HepG2 (cell line): Measurements from ENCODE around the gene DHX8. TPM values are rescaled to one million over a fixed set of nuclear protein-coding genes. Genes with fewer than 3 reads are reported as not detected.

ENCODE experiments used
- CEBPB ChIP-seq: IDR thresholded peaks from 2 replicates; pipeline ENCODE4 v1.6.1; 2011; ENCODE audit warnings: low read depth, low read length, improper control_type of control experiment, borderline replicate concordance
- FOXK2 ChIP-seq: fragments of 450-650 bp; IDR thresholded peaks from 2 replicates; pipeline ENCODE4 v1.6.1; 2016
- GATAD2A ChIP-seq: IDR thresholded peaks from 2 replicates; pipeline ENCODE4 v1.6.1; 2016
- GLI4 ChIP-seq: sonication (generic); formaldehyde crosslinking; IDR thresholded peaks from 2 replicates; pipeline ENCODE4 v1.5.1; 2020; ENCODE audit warnings: missing genetic modification reagents, mild to moderate bottlenecking, moderate library complexity, borderline replicate concordance
- HNRNPL ChIP-seq: fragments of 200-400 bp; formaldehyde crosslinking; IDR thresholded peaks from 2 replicates; pipeline ENCODE4 v1.6.1; 2017; ENCODE audit warnings: mild to moderate bottlenecking, low read depth, low read length
- HOXA3 ChIP-seq: sonication (generic); formaldehyde crosslinking; IDR thresholded peaks from 2 replicates; pipeline ENCODE4 v1.5.0; 2020; ENCODE audit warnings: missing genetic modification reagents
- KDM6A ChIP-seq: IDR thresholded peaks from 2 replicates; pipeline ENCODE4 v1.6.1; 2016; ENCODE audit warnings: low read depth
- NR1H2 ChIP-seq: sonication (generic); formaldehyde crosslinking; IDR thresholded peaks from 2 replicates; pipeline ENCODE4 v1.8.1; 2022; ENCODE audit warnings: low read depth, missing genetic modification reagents, borderline replicate concordance
- PHF21A ChIP-seq: sonication (generic); formaldehyde crosslinking; IDR thresholded peaks from 2 replicates; pipeline ENCODE4 v1.5.0; 2020; ENCODE audit warnings: mild to moderate bottlenecking, missing genetic modification reagents
- RELA ChIP-seq: sonication (generic); formaldehyde crosslinking; IDR thresholded peaks from 2 replicates; pipeline ENCODE4 v1.4.0; 2020; ENCODE audit warnings: missing genetic modification reagents
- RORA ChIP-seq: sonication (generic); formaldehyde crosslinking; IDR thresholded peaks from 2 replicates; pipeline ENCODE4 v1.5.0; 2020; ENCODE audit warnings: mild to moderate bottlenecking, missing genetic modification reagents, moderate library complexity
- SMAD9 ChIP-seq: sonication (generic); formaldehyde crosslinking; IDR thresholded peaks from 2 replicates; pipeline ENCODE4 v1.5.1; 2020; ENCODE audit warnings: mild to moderate bottlenecking, missing genetic modification reagents
- TAF1 ChIP-seq: sonication (generic); formaldehyde crosslinking; IDR thresholded peaks from 2 replicates; pipeline ENCODE4 v1.4.0; 2020; ENCODE audit warnings: missing genetic modification reagents
- TFE3 ChIP-seq: IDR thresholded peaks from 2 replicates; pipeline ENCODE4 v1.6.1; 2016
- TIGD3 ChIP-seq: sonication (generic); formaldehyde crosslinking; IDR thresholded peaks from 2 replicates; pipeline ENCODE4 v1.5.1; 2020; ENCODE audit warnings: mild to moderate bottlenecking, missing genetic modification reagents, borderline replicate concordance
- TSC22D2 ChIP-seq: sonication (generic); formaldehyde crosslinking; IDR thresholded peaks from 2 replicates; pipeline ENCODE4 v1.5.1; 2020; ENCODE audit warnings: missing genetic modification reagents, mild to moderate bottlenecking, borderline replicate concordance
- U2AF1 ChIP-seq: fragments of 200-400 bp; formaldehyde crosslinking; optimal IDR thresholded peaks from 2 replicates; pipeline ENCODE3; 2017; ENCODE audit warnings: mild to moderate bottlenecking, low read depth, low read length
- ZNF326 ChIP-seq: sonication (generic); formaldehyde crosslinking; IDR thresholded peaks from 2 replicates; pipeline ENCODE4 v1.4.0; 2020; ENCODE audit warnings: missing genetic modification reagents, borderline replicate concordance
- ZNF329 ChIP-seq: sonication (generic); formaldehyde crosslinking; IDR thresholded peaks from 2 replicates; pipeline ENCODE4 v1.9.0; 2021; ENCODE audit warnings: low read depth, mild to moderate bottlenecking, missing genetic modification reagents
- ZNF543 ChIP-seq: sonication (generic); formaldehyde crosslinking; IDR thresholded peaks from 2 replicates; pipeline ENCODE4 v1.4.0; 2020; ENCODE audit warnings: mild to moderate bottlenecking, missing genetic modification reagents
- ZNF576 ChIP-seq: sonication (generic); formaldehyde crosslinking; IDR thresholded peaks from 2 replicates; pipeline ENCODE4 v1.4.0; 2020; ENCODE audit warnings: mild to moderate bottlenecking, missing genetic modification reagents
- ZNF598 ChIP-seq: sonication (generic); formaldehyde crosslinking; IDR thresholded peaks from 2 replicates; pipeline ENCODE4 v1.5.1; 2020; ENCODE audit warnings: mild to moderate bottlenecking, missing genetic modification reagents, borderline replicate concordance
- ZNF615 ChIP-seq: sonication (generic); formaldehyde crosslinking; IDR thresholded peaks from 2 replicates; pipeline ENCODE4 v1.5.0; 2020; ENCODE audit warnings: mild to moderate bottlenecking, missing genetic modification reagents, borderline replicate concordance
- ZSCAN30 ChIP-seq: sonication (generic); formaldehyde crosslinking; IDR thresholded peaks from 2 replicates; pipeline ENCODE4 v1.5.0; 2020; ENCODE audit warnings: mild to moderate bottlenecking, missing genetic modification reagents
- polyA plus RNA-seq, 8 experiments: library from polyadenylated mRNA; depleted of rRNA in 3 of 8; stranded (reverse) in 7 of 8; unstranded in 1 of 8; fragments of >200 nt; fragmentation: Illumina TruSeq in 4 of 8; extraction: Trizol in 4 of 8; gene quantifications; 2 replicates each; pipeline versions ENCODE4 v1.2.1 to v1.2.3, GENCODE V29; 2011 to 2016; ENCODE audit warnings: low read depth in 4 of 8, missing spikeins in 1 of 8, mixed read lengths in 1 of 8; ENCODE audit not compliant: insufficient read depth in 1 of 8
- total RNA-seq, 5 experiments: library from RNA; depleted of rRNA; stranded (reverse); fragments of >200 nt; fragmentation: Illumina TruSeq; extraction: Trizol; gene quantifications; 2 replicates each; pipeline ENCODE4 v1.2.3, GENCODE V29; 2016; ENCODE audit warnings: low read depth in 1 of 5
- TF ChIP-seq, protein P1 (sequence below): sonication (generic); formaldehyde crosslinking; IDR thresholded peaks from 2 replicates; pipeline ENCODE4 v1.4.0; 2020; ENCODE audit warnings: missing genetic modification reagents

DHX8 gene
- total and polyA plus RNA-seq, 2 of the 13 experiments (the other 11 are each of a cell fraction or from before 2014, with no cell fraction given) = 24.8 to 48.9 TPM

DNA sequence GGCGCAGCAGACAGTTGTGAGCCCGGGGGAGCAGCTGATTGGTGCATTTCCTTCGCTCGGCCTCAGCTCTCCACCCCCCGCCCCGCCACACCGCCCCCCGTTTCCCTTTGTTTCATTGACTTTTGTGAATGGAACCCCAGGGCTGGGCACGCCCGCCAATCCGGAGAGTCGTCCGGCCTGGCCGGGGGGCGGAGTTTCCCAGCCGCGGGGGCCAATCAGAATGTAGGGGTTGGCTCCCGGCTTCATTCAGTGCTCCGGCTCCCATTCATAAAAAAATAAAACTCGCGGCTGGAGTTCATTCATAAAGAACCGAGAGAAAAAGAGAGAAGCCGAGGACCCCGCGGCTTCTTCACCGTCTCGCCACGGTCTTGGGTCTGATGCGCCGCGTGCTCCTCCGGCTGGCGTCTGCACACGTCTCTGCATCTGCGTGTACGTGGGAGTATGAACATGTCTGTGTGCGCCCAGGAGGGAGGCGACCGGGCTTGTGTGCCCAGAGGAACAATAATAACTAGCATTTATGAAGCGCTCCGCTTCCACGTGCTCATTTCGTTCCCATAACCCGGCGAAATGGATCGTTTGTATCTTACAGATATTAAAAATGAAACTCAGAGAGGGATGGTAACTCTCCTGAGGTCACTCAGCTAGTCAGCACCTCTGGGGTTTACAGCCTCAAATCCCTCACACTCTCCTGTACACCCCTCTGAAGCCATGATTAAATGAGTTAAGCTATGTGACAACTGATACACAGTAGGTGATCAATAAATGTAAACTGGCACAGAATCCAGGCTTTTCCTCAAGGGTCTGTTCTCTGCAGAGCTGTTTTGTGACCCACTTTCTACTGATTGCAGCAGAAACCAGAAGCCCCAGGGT, 62.8 kb downstream of the DHX8 start, which contains the start of gene ETV4 (continued):
- TF ChIP-seq GLI4 (no peak), SMAD9 (CRISPR knock-in tag) (no peak; the same call in 1 of the 2 replicates), HOXA3 (CRISPR knock-in tag) (peak; percentile 1; the same call in 1 of the 2 replicates), PHF21A (CRISPR knock-in tag) (no peak; the same call in 1 of the 2 replicates), CEBPB (no peak), FOXK2 (no peak), TIGD3 (no peak), KDM6A (no peak), ZNF326 (CRISPR knock-in tag) (peak; percentile 69; the same call in 1 of the 2 replicates), GATAD2A (CRISPR knock-in tag) (peak; percentile 18; the same call in 1 of the 2 replicates), U2AF1 (no peak), RELA (peak; percentile 11; the same call in 1 of the 2 replicates), RORA (CRISPR knock-in tag) (no peak), HNRNPL (no peak), ZNF329 (CRISPR knock-in tag) (no peak), TAF1 (peak; percentile 80), NR1H2 (CRISPR knock-in tag) (no peak), TFE3 (no peak), ZNF598 (CRISPR knock-in tag) (no peak), ZNF576 (CRISPR knock-in tag) (0 out of 2 replicates have a peak, but pooled peaks have one; percentile 9), TSC22D2 (no peak), ZSCAN30 (CRISPR knock-in tag) (0 out of 2 replicates have a peak, but pooled peaks have one; percentile 13), ZNF543 (CRISPR knock-in tag) (peak; percentile 36; the same call in 1 of the 2 replicates), ZNF615 (CRISPR knock-in tag) (no peak; the same call in 1 of the 2 replicates)
- TF ChIP-seq, protein P1, sequence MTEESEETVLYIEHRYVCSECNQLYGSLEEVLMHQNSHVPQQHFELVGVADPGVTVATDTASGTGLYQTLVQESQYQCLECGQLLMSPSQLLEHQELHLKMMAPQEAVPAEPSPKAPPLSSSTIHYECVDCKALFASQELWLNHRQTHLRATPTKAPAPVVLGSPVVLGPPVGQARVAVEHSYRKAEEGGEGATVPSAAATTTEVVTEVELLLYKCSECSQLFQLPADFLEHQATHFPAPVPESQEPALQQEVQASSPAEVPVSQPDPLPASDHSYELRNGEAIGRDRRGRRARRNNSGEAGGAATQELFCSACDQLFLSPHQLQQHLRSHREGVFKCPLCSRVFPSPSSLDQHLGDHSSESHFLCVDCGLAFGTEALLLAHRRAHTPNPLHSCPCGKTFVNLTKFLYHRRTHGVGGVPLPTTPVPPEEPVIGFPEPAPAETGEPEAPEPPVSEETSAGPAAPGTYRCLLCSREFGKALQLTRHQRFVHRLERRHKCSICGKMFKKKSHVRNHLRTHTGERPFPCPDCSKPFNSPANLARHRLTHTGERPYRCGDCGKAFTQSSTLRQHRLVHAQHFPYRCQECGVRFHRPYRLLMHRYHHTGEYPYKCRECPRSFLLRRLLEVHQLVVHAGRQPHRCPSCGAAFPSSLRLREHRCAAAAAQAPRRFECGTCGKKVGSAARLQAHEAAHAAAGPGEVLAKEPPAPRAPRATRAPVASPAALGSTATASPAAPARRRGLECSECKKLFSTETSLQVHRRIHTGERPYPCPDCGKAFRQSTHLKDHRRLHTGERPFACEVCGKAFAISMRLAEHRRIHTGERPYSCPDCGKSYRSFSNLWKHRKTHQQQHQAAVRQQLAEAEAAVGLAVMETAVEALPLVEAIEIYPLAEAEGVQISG (CRISPR knock-in tag) = peak; percentile 3; the same call in 1 of the 2 replicates
